Endodermal cell (in vitro differentiated cells): ENCODE data around the gene ROR1. TPM values are rescaled to one million over a fixed set of nuclear protein-coding genes. Genes with fewer than 3 reads are reported as not detected.

ENCODE experiments used
- DNase-seq: peaks from one replicate; pipeline ENCODE4 v3.0.0-alpha.2; 2017
- H3K27ac ChIP-seq: 2 replicates; pipeline ENCODE4 v1.5.1; 2013; ENCODE audit warnings: mild to moderate bottlenecking, low read depth, low read length, moderate library complexity
- H3K27me3 ChIP-seq: 2 replicates; pipeline ENCODE4 v1.6.1; 2013; ENCODE audit warnings: mild to moderate bottlenecking, low read length, moderate library complexity; ENCODE audit not compliant: insufficient read depth, control insufficient read depth, poor library complexity, severe bottlenecking
- H3K36me3 ChIP-seq: 2 replicates; pipeline ENCODE4 v1.7.0; 2013; ENCODE audit warnings: mild to moderate bottlenecking, low read length, moderate library complexity; ENCODE audit not compliant: control insufficient read depth, insufficient read depth
- H3K4me1 ChIP-seq: one replicate; pipeline ENCODE4 v1.7.0; 2013; ENCODE audit warnings: low read length; ENCODE audit not compliant: control insufficient read depth, insufficient read depth
- H3K4me3 ChIP-seq: 2 replicates; pipeline ENCODE4 v1.5.1; 2013; ENCODE audit warnings: mild to moderate bottlenecking, low read length, moderate library complexity
- H3K9ac ChIP-seq: 2 replicates; pipeline ENCODE4 v1.6.1; 2013; ENCODE audit warnings: mild to moderate bottlenecking, low read length, moderate library complexity; ENCODE audit not compliant: poor library complexity, severe bottlenecking; ENCODE audit errors: extremely low read depth
- H3K9me3 ChIP-seq: 2 replicates; pipeline ENCODE4 v1.6.1; 2013; ENCODE audit warnings: mild to moderate bottlenecking, low read length, moderate library complexity; ENCODE audit not compliant: control insufficient read depth
- H3K27ac Mint-ChIP-seq: 2 replicates; pipeline ENCODE4 v1.8.0; 2020; ENCODE audit warnings: mixed read lengths
- H3K27me3 Mint-ChIP-seq: 2 replicates; pipeline ENCODE4 v1.8.0; 2021; ENCODE audit warnings: mild to moderate bottlenecking, mixed read lengths; ENCODE audit not compliant: insufficient read depth
- H3K36me3 Mint-ChIP-seq: 2 replicates; pipeline ENCODE4 v1.8.0; 2020; ENCODE audit warnings: low read depth, mixed read lengths
- H3K4me1 Mint-ChIP-seq: 2 replicates; pipeline ENCODE4 v1.8.0; 2020; ENCODE audit warnings: mixed read lengths
- H3K4me3 Mint-ChIP-seq: 2 replicates; pipeline ENCODE4 v1.8.0; 2020; ENCODE audit warnings: mild to moderate bottlenecking, moderate library complexity, mixed read lengths
- H3K9me3 Mint-ChIP-seq: 2 replicates; pipeline ENCODE4 v1.8.0; 2020; ENCODE audit warnings: mild to moderate bottlenecking, mixed read lengths
- CTCF ChIP-seq: fragments of 200-600 bp; sonication (generic); conservative IDR thresholded peaks from 2 replicates; pipeline ENCODE4 v1.5.0; 2021; ENCODE audit warnings: antibody characterized with exemption, mild to moderate bottlenecking
- WGBS, 2 experiments: methylation state at CpG; one replicate each; pipeline versions ENCODE4 v1.1.5 to v1.1.7; 2013; ENCODE audit warnings: missing lambda C conversion rate in 2 of 2, mixed read lengths in 1 of 2; ENCODE audit not compliant: insufficient coverage in 1 of 2, insufficient read length in 1 of 2; 5-methylcytosine and 5-hydroxymethylcytosine counted together
- total RNA-seq, 2 donors: library from RNA; stranded (reverse); fragmentation: NEBNext Ultra II Directional in 1 of 2; extraction: Animal tissue kit (Norgen Biotek cat#: 25700) in 1 of 2; gene quantifications; 2 replicates in 1 of 2; 3 replicates in 1 of 2; pipeline ENCODE4 v1.2.1, GENCODE V29; 2021

The ROR1 gene
- total RNA-seq, 2 donors from 2014 or later = 77.4 to 77.9 TPM

GRCh38 chr1:63984930-63985290, 211.1 kb downstream of the ROR1 start:
- H3K9me3 Mint-ChIP-seq = no peaks in the 10 kb centered on the region
- WGBS, 2 experiments = 83 to 93% methylated on average over 4 to 5 of the region's 5 CpGs
- H3K9me3 ChIP-seq = peaks cover 4% of the 10 kb centered on the region
- H3K27me3 ChIP-seq = no peaks in the 10 kb centered on the region
- H3K27ac ChIP-seq = no peak overlapping the region
- H3K4me3 Mint-ChIP-seq = no peak overlapping the region
- no peak overlapping the region for H3K27ac Mint-ChIP-seq
- H3K27me3 Mint-ChIP-seq = no peaks in the 10 kb centered on the region
- H3K4me1 ChIP-seq = peaks cover 20% of the 10 kb centered on the region
- peaks cover 5% of the 10 kb centered on the region for H3K36me3 Mint-ChIP-seq
- H3K36me3 ChIP-seq = no peaks in the 10 kb centered on the region
- peak overlapping the region; percentile 46 for H3K4me3 ChIP-seq
- no peak for DNase-seq
- no peak for TF ChIP-seq CTCF
- H3K9ac ChIP-seq = no peak overlapping the region
- H3K4me1 Mint-ChIP-seq = peaks cover 53% of the 10 kb centered on the region

- H3K36me3 Mint-ChIP-seq = peaks cover 5% of the 10 kb centered on the region
- H3K4me1 Mint-ChIP-seq = peaks cover 35% of the 10 kb centered on the region
- no peak overlapping the region for H3K9ac ChIP-seq
- H3K4me3 Mint-ChIP-seq = no peak overlapping the region
- H3K4me1 ChIP-seq = peaks cover 14% of the 10 kb centered on the region
- H3K27ac Mint-ChIP-seq = no peak overlapping the region
- H3K27ac ChIP-seq = no peak overlapping the region
- peaks cover 4% of the 10 kb centered on the region for H3K9me3 ChIP-seq
- no peaks in the 10 kb centered on the region for H3K27me3 Mint-ChIP-seq
- no peaks in the 10 kb centered on the region for H3K36me3 ChIP-seq
- no peak for DNase-seq
- H3K27me3 ChIP-seq = no peaks in the 10 kb centered on the region
- H3K4me3 ChIP-seq = no peak overlapping the region
- WGBS, 2 experiments = 90 to 100% methylated on average over 1 to 2 of the region's 2 CpGs
- TF ChIP-seq CTCF = no peak
- no peaks in the 10 kb centered on the region for H3K9me3 Mint-ChIP-seq
Measured at GRCh38 chr1:63987014-63987627, 213.3 kb downstream of the ROR1 start.

- peaks cover 31% of the 10 kb centered on the region for H3K4me1 Mint-ChIP-seq
- Histone ChIP-seq H3K27me3 (no peaks in the 10 kb centered on the region), H3K4me3 (no peak overlapping the region), H3K27ac (no peak overlapping the region), H3K9me3 (peaks cover 4% of the 10 kb centered on the region), H3K9ac (no peak overlapping the region), H3K4me1 (peaks cover 14% of the 10 kb centered on the region), H3K36me3 (no peaks in the 10 kb centered on the region)
- TF ChIP-seq CTCF = no peak
- 90 to 100% methylated on average over 1 to 3 of the region's 3 CpGs for WGBS, 2 experiments
- peaks cover 5% of the 10 kb centered on the region for H3K36me3 Mint-ChIP-seq
- no peak for DNase-seq
- no peak overlapping the region for H3K4me3 Mint-ChIP-seq
- H3K9me3 Mint-ChIP-seq = no peaks in the 10 kb centered on the region
- H3K27ac Mint-ChIP-seq = no peak overlapping the region
- H3K27me3 Mint-ChIP-seq = no peaks in the 10 kb centered on the region
Measured at GRCh38 chr1:63987628-63988024, 213.8 kb downstream of the ROR1 start.
